Fibroblast of skin of abdomen (primary cell): ENCODE measurements around the gene IL17RA.
A peak's percentile ranks its signal among the peaks of the same experiment; 100 is the strongest.

Source experiments
- DNase-seq: peaks from one replicate; pipeline ENCODE4 v3.0.0-alpha.2; 2013

Gene IL17RA

GRCh38 chr22:17083811-17084441 lies 874 bp upstream of the IL17RA start:
- DNase-seq = no peak

GRCh38 chr22:17085277-17086181 lies 729 bp downstream of the IL17RA start:
- DNase-seq = no peak

DNA sequence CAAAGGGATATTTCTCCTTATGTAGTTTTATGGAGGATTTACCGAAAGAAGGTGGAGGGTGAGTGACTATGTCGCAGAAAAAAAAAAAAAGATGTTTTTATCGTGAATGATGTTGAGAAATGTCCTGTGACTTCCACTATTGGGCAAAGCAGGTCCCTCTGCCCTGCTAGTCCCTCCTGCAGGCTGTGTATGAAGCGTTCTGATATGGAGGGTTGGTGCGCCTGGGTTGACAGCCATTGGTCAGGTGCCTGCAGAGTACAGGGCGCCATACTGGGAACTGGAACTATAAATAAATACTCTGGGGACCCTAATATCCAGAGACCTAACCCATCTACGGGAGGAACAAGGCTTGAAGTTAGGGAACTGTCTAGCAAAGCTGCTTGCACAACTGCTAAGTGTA lies 1.5 kb downstream of the IL17RA start:
- no peak for DNase-seq

- no peak for DNase-seq
These were observed 2.1 kb downstream of the IL17RA start for GRCh38 chr22:17086788-17087497.

DNA sequence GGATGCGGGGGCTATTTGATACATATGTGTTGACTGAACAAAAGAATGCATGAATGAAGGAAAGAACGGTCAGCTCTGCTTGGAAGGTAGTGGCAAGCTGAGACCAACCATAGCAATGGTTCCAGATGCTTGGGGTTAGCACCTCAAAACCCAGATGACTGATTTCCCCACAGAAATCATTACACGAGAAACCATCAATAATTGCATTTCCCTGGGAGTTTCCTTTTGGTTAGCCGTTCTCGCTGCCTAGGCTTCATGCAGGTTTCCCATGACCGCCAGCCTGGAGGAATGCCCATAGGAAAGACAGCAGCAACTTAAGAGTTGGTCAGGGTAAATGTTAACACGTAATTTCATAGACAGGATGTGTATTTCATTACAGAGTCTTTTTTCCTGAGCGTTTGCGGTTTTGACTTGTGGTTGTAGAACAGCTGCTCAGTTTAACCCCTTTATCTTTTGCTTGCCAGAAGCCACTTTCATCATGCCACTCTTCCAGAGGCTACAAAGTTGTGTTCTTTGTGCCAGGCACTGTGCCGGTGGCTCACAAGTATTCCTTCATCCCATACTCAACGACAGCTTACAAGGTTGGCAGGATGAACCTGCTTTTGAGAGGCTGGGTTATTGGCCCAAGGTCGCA lies 2.8 kb downstream of the IL17RA start:
- peak; percentile 90 for DNase-seq

GRCh38 chr22:17090550-17090949 lies 5.8 kb downstream of the IL17RA start:
- no peak for DNase-seq

DNA sequence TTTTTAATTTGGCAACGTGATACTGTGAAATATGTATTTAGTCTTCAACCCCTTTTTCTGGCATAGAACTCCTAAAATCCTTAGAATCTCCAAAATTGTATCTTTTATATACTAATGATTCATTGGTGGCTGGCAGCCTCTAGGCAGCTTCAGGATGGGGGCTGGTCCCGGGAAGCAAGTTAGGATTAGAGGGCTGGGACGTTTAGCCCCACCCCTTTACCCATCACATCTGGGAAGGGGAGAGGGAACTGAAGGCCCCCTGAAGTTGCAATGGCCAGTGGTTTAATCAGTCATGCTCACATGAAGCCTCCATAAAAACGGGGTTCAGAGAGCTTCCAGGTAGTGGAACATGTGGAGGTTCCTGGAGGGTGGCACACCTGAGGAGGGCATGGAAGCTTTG lies 7.1 kb downstream of the IL17RA start:
- DNase-seq = no peak

DNA sequence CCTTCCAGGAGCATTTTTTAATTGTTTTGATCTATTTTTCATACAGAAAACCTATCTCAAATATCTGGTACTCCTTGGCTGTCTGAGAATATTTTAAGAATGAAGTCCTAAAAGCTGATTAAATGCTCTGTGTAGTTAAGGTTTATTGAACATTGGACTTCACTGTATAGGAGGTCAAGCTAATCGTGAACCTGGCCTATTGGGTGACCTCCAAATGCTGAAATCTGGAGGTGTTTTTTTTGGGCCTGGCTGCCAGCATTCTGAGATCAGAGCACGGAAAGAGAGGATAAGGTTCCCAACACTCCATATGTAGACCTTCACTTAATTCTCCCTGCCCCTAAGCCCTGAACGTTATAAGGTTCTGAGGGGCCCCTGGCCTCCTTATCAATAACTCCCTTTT lies 8.3 kb downstream of the IL17RA start:
- no peak for DNase-seq

GRCh38 chr22:17095538-17095937 lies 10.7 kb downstream of the IL17RA start:
- DNase-seq = no peak

DNA sequence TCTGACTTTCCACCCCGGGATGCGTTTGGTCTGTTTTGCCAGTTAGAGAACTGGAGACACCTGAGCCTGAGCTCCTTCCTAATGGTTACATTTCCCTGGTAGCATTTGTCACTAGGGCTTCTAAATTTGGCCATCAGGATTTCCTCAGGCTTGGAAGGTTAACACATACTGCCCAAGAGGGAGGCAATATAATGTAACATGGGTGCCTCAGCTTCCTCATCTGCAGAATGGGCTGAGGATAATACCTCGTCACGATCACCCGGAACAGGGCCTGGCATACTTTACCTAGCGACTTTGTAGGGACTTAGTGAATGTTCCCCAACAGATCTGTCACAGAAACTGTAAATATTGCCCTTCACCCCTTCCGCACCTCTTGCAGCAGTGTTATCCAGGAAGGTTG lies 11.3 kb downstream of the IL17RA start:
- DNase-seq = no peak

GRCh38 chr22:17097062-17097461 lies 12.3 kb downstream of the IL17RA start:
- no peak for DNase-seq

DNA sequence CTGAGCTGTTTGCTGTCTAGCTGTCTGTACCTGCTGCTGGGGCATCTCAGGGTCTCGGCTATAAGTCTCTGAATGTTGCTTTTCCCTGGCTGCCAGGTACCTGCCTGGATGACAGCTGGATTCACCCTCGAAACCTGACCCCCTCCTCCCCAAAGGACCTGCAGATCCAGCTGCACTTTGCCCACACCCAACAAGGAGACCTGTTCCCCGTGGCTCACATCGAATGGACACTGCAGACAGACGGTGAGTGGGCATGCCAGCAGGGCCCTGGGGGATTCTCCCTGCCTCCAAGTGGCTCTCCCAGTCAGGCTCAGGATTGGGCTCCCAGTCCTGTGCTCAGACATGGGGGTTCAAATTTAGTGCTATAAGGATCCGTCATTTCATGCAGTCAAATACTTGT lies 12.9 kb downstream of the IL17RA start:
- no peak for DNase-seq

- no peak for DNase-seq
These were observed 13.6 kb downstream of the IL17RA start for GRCh38 chr22:17098379-17098819.

DNA sequence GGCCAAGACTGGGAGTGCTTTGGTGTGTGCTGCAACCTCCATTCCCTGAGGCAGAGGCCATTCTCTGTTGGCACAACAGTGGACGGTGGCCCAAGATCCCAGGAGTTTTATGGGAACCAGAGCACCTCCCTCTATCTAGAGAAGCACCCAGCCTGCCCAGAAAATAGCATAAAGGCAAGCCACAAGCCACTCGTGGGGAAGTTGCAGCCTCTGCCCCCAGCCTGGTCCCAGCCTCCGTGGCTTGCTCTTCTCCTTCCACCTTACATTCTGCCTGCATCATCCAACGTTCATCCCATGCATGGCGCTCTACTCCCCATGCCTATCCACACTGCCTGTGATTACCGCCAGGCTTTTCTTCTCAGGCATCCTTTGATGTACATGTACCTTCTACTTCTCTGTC lies 15.8 kb downstream of the IL17RA start:
- no peak for DNase-seq

GRCh38 chr22:17101475-17102296 lies 16.9 kb downstream of the IL17RA start:
- DNase-seq = no peak

- no peak for DNase-seq
These were observed 17.5 kb downstream of the IL17RA start for GRCh38 chr22:17102297-17102667.

DNA sequence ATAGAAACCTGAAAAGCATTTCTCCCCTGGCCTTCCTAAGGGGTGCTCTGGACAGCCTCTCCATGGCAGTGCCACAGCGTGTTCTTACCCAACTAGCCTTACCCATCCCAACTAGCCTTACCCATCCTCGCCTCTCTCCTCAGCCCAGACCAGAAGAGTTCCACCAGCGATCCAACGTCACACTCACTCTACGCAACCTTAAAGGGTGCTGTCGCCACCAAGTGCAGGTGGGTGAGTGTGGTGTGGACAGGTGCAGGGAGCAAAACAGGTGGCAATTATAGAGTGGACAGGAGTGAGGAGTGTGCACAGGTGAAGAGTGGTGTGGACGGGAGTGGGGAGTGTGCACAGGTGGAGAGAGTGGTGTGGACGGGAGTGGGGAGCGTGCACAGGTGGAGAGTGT lies 18.6 kb downstream of the IL17RA start:
- no peak for DNase-seq

DNA sequence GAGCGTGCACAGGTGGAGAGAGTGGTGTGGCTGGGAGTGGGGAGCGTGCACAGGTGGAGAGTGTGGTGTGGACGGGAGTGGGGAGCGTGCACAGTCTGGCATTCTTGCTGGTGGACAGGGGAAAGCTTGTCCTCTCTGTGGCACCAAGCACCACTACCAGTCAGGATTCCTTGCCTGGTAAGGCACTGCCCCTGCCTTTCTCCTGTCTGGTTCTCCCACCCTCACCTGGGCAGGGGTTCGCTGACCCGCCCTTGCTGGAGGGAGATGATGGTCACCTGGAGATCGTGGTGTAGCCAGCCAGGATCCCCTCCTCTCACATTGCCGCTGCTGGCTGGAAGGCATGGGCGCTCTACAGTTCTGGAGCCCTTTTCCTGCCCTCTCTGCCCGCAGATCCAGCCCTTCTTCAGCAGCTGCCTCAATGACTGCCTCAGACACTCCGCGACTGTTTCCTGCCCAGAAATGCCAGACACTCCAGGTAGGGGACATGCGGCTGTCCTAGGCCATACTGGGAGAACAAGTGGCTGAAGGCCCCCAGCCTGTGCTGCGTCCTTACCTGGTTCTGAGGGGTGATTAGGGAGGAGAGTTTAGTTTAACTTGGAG lies 19.6 kb downstream of the IL17RA start:
- DNase-seq = no peak

DNA sequence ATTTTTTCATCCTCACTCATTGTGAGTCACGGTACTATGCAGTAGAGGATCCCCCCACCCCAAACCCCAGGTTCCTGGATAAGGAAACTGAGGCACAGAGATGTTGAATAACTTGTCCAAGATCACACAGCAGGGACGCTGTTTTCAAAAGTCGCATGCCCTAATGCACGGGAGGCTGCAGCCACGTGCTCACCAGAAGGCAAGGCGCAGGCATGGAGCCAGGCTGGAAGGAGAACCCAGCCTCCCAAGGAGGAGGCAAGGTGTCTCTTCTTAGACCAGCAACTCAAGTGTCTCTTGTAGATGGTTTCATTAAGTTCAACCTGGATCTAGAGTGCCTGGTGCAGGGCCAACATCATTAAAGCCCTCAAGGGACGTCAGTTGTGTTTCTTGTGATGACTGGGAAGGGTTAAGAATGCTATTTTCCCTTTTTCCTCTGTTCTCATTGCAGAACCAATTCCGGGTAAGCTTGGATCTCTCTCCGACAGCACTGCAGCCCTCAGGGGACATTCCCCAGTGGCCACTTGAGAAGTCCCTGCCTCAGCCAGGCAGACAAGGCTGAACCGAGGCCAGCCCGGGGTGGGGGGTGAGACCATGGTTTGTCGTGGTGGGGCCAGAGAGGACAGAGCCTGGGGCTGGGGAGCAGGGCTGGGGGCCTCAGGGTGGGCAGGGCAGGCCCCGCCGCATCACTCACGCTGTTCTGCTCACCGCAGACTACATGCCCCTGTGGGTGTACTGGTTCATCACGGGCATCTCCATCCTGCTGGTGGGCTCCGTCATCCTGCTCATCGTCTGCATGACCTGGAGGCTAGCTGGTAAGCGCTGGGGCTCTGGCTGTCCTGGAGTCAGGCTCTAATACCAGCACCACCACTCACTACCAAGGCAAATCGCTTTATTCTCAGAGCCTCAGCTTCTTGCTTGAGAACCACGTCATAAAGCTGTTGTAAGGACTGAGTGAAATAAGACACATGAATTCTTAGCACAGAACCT lies 20.6 kb downstream of the IL17RA start:
- no peak for DNase-seq

- DNase-seq = no peak
These were observed 21.5 kb downstream of the IL17RA start for GRCh38 chr22:17106161-17106784.
